Measurements from ENCODE around the gene MAP4K4.

MAP4K4 gene

DNA sequence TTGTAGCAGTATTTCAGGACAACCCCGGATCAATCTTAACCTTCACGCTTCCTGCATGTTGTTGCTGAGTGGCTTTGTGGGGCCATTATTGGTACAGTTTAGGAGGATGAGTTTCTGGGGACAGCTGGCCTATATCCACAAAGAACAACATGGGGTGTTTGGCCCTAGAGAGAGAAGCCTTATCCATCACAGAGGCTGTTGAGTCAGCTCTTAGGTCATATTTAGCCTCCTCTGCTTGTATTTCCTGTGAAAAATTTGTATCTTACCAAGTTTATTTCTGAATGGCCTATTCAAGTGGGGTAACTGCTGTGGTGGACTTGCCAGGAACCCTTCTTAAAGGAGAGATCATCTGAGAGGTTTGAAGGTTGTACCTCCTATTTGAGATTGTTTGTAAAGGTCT, 77.6 kb downstream of the MAP4K4 start:
- H3K4me1 ChIP-seq (ENCODE audit: insufficient read depth, insufficient read length), result peaks cover 14% of the 10 kb centered on the region
- TF ChIP-seq ZNF274 (IDR thresholded peaks at IDR 0.05; ENCODE audit: low read depth, low read length), result no peak
- TF ChIP-seq YY1 (IDR thresholded peaks at IDR 0.05; ENCODE audit: insufficient read depth, insufficient read length), result no peak
- TF ChIP-seq SUZ12 (IDR thresholded peaks at IDR 0.05; ENCODE audit: extremely low read depth, insufficient read depth, insufficient read length), result no peak

DNA sequence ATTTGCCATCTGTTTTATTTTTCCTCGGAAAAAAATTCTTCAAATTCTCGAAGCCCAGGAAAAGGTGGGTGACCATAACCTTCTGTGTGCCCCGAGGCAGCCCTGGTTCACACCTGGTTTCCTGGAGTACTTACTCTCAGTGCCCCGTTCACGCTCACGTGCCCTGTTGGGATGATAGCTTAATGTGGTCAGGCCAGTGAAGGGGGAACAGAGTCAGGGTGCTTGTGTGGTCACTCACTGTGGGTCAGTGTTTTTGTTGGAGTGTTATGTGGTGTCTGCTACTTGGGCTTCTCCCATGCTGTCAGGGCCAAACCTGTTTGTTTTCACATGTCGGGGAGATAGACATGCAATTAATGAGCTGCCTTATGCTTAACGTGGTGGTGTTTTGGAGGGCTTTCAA, 78.1 kb downstream of the MAP4K4 start:
- Histone ChIP-seq H3K27me3 (ENCODE audit: insufficient read depth, insufficient read length) (no peaks in the 10 kb centered on the region), H3K9ac (ENCODE audit: insufficient read length, low read depth) (no peak overlapping the region), H3K36me3 (ENCODE audit: insufficient read depth, insufficient read length, low read length) (no peaks in the 10 kb centered on the region), H3K4me1 (ENCODE audit: insufficient read depth, insufficient read length) (peaks cover 14% of the 10 kb centered on the region), H3K4me3 (ENCODE audit: insufficient read length, low read depth) (no peak overlapping the region), H3K9me3 (ENCODE audit: insufficient read depth, low read length) (no peaks in the 10 kb centered on the region)
- DNase-seq (ENCODE audit: low read depth, low spot score), result no peak
- TF ChIP-seq ZNF274 (IDR thresholded peaks at IDR 0.05; ENCODE audit: low read depth, low read length), result no peak
- TF ChIP-seq YY1 (IDR thresholded peaks at IDR 0.05; ENCODE audit: insufficient read depth, insufficient read length), result no peak
- TF ChIP-seq SUZ12 (IDR thresholded peaks at IDR 0.05; ENCODE audit: extremely low read depth, insufficient read depth, insufficient read length), result no peak

More for the DNA sequence above, 77.6 kb downstream of the MAP4K4 start:
- no peak for DNase-seq (ENCODE audit: low read depth, low spot score)
- H3K9ac ChIP-seq (ENCODE audit: insufficient read length, low read depth), result no peak overlapping the region
- H3K36me3 ChIP-seq (ENCODE audit: insufficient read depth, insufficient read length, low read length), result no peaks in the 10 kb centered on the region
- no peaks in the 10 kb centered on the region for H3K27me3 ChIP-seq (ENCODE audit: insufficient read depth, insufficient read length)
- no peak overlapping the region for H3K4me3 ChIP-seq (ENCODE audit: insufficient read length, low read depth)
- no peaks in the 10 kb centered on the region for H3K9me3 ChIP-seq (ENCODE audit: insufficient read depth, low read length)

DNA sequence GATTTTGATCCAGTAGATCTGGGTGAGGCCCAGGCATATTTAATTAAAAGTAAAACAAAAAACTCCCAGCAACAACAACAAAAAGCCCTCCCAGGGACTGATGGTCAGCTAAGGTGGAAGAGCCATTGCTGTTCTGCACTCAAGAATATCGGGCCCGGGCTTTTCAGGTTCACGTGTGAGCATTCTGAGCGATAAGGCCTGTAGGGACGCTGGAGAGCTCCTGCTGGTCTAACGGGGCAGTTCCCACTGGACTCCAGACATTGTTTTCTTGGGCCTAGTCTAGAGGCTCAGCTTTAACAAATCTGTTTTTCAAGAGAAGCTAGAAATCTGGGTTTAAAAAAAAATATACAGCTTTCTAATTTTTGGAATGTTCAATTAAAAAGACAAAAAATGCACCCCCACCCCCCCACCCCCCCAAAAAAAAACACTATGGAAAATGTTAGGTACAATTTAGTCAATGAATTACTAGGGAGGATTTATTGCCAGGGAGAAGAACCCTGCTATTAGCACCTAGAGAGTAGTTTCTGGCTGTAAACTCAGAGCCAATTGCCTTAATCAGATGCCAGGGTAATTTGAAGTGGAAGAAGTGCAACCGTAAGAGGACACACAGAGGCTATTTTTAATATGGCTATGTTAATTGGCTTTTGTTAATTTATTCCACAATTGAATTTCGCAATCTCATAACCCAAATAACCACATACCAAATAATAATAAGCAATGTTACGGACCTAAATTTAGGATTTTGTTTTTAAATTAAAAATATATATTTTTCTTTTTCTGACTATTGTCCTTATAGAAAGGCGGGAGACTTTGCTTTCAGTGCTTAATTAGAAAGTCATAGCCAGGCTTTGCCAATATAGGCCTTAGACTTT, 78.9 kb downstream of the MAP4K4 start:
- TF ChIP-seq ZNF274 (IDR thresholded peaks at IDR 0.05; ENCODE audit: low read depth, low read length) (no peak), YY1 (IDR thresholded peaks at IDR 0.05; ENCODE audit: insufficient read depth, insufficient read length) (no peak), SUZ12 (IDR thresholded peaks at IDR 0.05; ENCODE audit: extremely low read depth, insufficient read depth, insufficient read length) (no peak)
- H3K4me1 ChIP-seq (ENCODE audit: insufficient read depth, insufficient read length), result peaks cover 14% of the 10 kb centered on the region
- no peaks in the 10 kb centered on the region for H3K27me3 ChIP-seq (ENCODE audit: insufficient read depth, insufficient read length)
- no peaks in the 10 kb centered on the region for H3K9me3 ChIP-seq (ENCODE audit: insufficient read depth, low read length)
- H3K36me3 ChIP-seq (ENCODE audit: insufficient read depth, insufficient read length, low read length), result no peaks in the 10 kb centered on the region
- H3K9ac ChIP-seq (ENCODE audit: insufficient read length, low read depth), result no peak overlapping the region
- H3K4me3 ChIP-seq (ENCODE audit: insufficient read length, low read depth), result no peak overlapping the region
- DNase-seq (ENCODE audit: low read depth, low spot score), result no peak

DNA sequence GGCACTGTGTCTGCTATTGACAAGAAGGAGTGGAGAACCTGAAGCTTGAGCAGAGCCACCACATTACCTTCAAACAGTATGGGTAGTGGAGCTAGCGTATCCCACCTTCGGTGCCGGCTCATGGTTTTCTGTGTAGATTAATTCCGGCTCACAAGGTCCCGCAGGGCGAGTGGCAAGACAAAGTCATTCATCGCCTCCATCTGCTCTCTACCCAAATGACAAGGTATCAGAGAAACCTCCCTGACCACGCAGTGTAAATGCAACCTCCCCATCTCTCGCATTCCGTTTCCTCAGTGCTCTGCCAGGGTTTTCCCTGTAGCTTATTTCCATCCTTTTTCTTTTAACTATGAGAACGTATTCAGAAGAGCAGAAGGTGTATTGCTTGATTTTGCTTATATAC, 79.8 kb downstream of the MAP4K4 start:
- Histone ChIP-seq H3K4me1 (ENCODE audit: insufficient read depth, insufficient read length) (peaks cover 14% of the 10 kb centered on the region), H3K4me3 (ENCODE audit: insufficient read length, low read depth) (no peak overlapping the region), H3K36me3 (ENCODE audit: insufficient read depth, insufficient read length, low read length) (no peaks in the 10 kb centered on the region), H3K27me3 (ENCODE audit: insufficient read depth, insufficient read length) (no peaks in the 10 kb centered on the region), H3K9ac (ENCODE audit: insufficient read length, low read depth) (no peak overlapping the region), H3K9me3 (ENCODE audit: insufficient read depth, low read length) (no peaks in the 10 kb centered on the region)
- no peak for TF ChIP-seq SUZ12 (IDR thresholded peaks at IDR 0.05; ENCODE audit: extremely low read depth, insufficient read depth, insufficient read length)
- no peak for TF ChIP-seq ZNF274 (IDR thresholded peaks at IDR 0.05; ENCODE audit: low read depth, low read length)
- no peak for TF ChIP-seq YY1 (IDR thresholded peaks at IDR 0.05; ENCODE audit: insufficient read depth, insufficient read length)
- DNase-seq (ENCODE audit: low read depth, low spot score), result no peak

DNA sequence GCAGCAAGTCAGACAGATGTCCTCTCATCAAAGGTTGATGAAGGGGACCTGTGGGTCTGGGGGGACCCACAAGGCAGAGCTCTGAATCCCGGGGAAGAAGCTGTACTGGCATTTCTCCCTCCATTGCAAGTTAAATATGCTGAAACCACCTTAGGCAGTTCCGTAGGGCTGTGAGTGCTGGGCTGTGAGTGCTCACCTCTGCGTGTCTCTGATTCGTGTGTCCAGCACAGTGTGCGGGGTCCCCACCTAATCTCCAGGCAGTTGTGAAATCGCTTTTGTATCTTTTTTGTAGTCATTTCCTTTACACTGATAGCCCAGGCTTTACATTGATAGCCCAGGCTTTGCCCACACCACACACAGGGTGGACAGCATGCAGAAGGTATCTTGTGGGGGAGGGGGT, 80.6 kb downstream of the MAP4K4 start:
- Histone ChIP-seq H3K4me1 (ENCODE audit: insufficient read depth, insufficient read length) (peaks cover 11% of the 10 kb centered on the region), H3K27me3 (ENCODE audit: insufficient read depth, insufficient read length) (no peaks in the 10 kb centered on the region), H3K9ac (ENCODE audit: insufficient read length, low read depth) (no peak overlapping the region), H3K4me3 (ENCODE audit: insufficient read length, low read depth) (no peak overlapping the region), H3K36me3 (ENCODE audit: insufficient read depth, insufficient read length, low read length) (no peaks in the 10 kb centered on the region), H3K9me3 (ENCODE audit: insufficient read depth, low read length) (no peaks in the 10 kb centered on the region)
- TF ChIP-seq SUZ12 (IDR thresholded peaks at IDR 0.05; ENCODE audit: extremely low read depth, insufficient read depth, insufficient read length), result no peak
- no peak for TF ChIP-seq ZNF274 (IDR thresholded peaks at IDR 0.05; ENCODE audit: low read depth, low read length)
- TF ChIP-seq YY1 (IDR thresholded peaks at IDR 0.05; ENCODE audit: insufficient read depth, insufficient read length), result no peak
- no peak for DNase-seq (ENCODE audit: low read depth, low spot score)

DNA sequence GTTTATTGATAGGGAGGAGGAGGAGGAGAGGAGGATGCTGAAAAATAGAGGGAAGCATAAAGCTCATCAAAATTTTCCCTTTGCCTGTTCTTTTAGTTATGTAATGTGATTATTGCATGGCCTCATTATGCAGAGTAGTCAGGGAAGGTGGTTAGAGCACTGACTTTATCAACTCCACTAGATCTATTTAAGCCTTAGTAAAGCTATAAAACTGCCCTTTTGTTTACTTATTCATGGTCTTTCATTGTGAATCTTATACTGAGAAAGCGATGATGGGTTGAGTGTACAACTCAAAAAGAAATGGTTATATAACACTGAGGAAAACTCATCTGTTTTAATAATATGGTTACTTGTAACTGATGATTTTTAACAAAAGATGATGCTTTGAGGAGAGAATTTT, 81.7 kb downstream of the MAP4K4 start:
- H3K4me1 ChIP-seq (ENCODE audit: insufficient read depth, insufficient read length), result peaks cover 11% of the 10 kb centered on the region
- no peaks in the 10 kb centered on the region for H3K27me3 ChIP-seq (ENCODE audit: insufficient read depth, insufficient read length)
- DNase-seq (ENCODE audit: low read depth, low spot score), result no peak
- H3K9me3 ChIP-seq (ENCODE audit: insufficient read depth, low read length), result no peaks in the 10 kb centered on the region
- no peaks in the 10 kb centered on the region for H3K36me3 ChIP-seq (ENCODE audit: insufficient read depth, insufficient read length, low read length)
- TF ChIP-seq YY1 (IDR thresholded peaks at IDR 0.05; ENCODE audit: insufficient read depth, insufficient read length) (no peak), ZNF274 (IDR thresholded peaks at IDR 0.05; ENCODE audit: low read depth, low read length) (no peak), SUZ12 (IDR thresholded peaks at IDR 0.05; ENCODE audit: extremely low read depth, insufficient read depth, insufficient read length) (no peak)
- no peak overlapping the region for H3K4me3 ChIP-seq (ENCODE audit: insufficient read length, low read depth)
- no peak overlapping the region for H3K9ac ChIP-seq (ENCODE audit: insufficient read length, low read depth)

DNA sequence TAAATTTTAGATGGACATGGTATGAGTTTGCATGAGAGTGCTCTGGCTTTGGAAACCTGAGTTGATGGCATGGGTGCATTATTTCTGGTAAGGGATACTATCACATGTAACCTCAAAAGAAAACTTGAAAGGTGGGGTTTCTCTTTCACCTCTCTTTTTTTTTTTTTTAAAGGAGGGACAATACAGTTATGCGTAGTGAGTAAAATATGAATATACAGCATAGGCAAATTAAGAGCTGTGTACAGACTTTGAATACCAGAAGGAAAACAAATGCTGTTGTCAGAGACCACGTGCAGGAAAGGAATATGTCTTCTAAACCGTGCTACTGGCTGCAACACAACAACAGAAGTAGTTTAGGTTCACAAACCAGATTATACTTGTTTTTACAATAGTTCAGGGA, 82.1 kb downstream of the MAP4K4 start:
- H3K36me3 ChIP-seq (ENCODE audit: insufficient read depth, insufficient read length, low read length), result no peaks in the 10 kb centered on the region
- no peak overlapping the region for H3K9ac ChIP-seq (ENCODE audit: insufficient read length, low read depth)
- H3K9me3 ChIP-seq (ENCODE audit: insufficient read depth, low read length), result no peaks in the 10 kb centered on the region
- peaks cover 11% of the 10 kb centered on the region for H3K4me1 ChIP-seq (ENCODE audit: insufficient read depth, insufficient read length)
- no peak for DNase-seq (ENCODE audit: low read depth, low spot score)
- H3K4me3 ChIP-seq (ENCODE audit: insufficient read length, low read depth), result no peak overlapping the region
- no peak for TF ChIP-seq YY1 (IDR thresholded peaks at IDR 0.05; ENCODE audit: insufficient read depth, insufficient read length)
- no peak for TF ChIP-seq ZNF274 (IDR thresholded peaks at IDR 0.05; ENCODE audit: low read depth, low read length)
- H3K27me3 ChIP-seq (ENCODE audit: insufficient read depth, insufficient read length), result no peaks in the 10 kb centered on the region
